ENCODE results near the gene USF1. TPM values are rescaled to one million over a fixed set of nuclear protein-coding genes. Genes with fewer than 3 reads are reported as not detected.

The USF1 gene
- total and polyA plus RNA-seq, 9 of the 15 experiments (the other 6 are each of a cell fraction or from before 2014, with no cell fraction given): 7.4 to 60.2 (median 54.2) TPM

DNA sequence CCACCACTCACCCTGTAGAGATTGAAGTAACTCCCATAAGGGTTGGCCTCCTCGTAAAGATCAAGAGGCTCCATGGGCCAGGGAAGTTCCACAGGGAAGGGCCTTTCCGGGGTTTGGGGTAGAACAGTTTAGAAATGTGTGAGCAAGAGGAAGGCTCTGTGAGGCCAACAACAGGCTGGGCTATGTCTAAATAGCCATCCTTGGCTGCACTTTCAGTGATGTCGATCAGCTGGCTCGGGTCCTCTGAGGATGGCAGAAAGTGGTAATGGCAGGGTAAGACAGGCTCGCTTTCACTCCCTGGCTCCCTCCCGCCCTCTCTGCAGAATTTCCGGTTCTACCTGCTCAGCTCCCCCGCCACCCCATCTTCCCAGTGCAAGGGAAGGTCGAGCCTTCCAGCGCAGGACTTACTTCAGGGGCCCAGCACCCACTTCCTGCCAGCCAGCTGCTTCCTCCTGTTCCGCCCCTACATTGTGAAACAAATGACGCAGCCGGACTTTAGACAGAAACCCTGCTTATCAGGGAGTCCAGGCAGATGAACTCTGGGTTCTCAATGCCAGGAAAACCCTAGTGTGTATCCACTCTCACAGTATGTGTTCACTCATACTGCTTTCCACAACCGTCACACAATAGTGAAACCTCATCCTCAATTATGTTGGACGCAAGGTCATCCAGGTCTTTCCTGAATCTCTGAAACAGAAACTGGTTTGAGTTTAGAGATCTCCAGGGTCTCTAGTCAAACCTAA lies 32.1 kb downstream of the USF1 start (continued):
- peak; percentile 47; the same call in 1 of the 2 replicates for TF ChIP-seq ZNF584 (CRISPR knock-in tag; IDR thresholded peaks at IDR 0.05; ENCODE audit: low read depth)
- TF ChIP-seq CC2D1A (IDR thresholded peaks at IDR 0.05): peak; percentile 65; the same call in 1 of the 2 replicates
- TF ChIP-seq, protein P1, sequence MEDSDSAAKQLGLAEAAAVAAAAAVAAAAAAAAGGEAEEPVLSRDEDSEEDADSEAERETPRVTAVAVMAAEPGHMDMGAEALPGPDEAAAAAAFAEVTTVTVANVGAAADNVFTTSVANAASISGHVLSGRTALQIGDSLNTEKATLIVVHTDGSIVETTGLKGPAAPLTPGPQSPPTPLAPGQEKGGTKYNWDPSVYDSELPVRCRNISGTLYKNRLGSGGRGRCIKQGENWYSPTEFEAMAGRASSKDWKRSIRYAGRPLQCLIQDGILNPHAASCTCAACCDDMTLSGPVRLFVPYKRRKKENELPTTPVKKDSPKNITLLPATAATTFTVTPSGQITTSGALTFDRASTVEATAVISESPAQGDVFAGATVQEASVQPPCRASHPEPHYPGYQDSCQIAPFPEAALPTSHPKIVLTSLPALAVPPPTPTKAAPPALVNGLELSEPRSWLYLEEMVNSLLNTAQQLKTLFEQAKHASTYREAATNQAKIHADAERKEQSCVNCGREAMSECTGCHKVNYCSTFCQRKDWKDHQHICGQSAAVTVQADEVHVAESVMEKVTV (CRISPR knock-in tag; IDR thresholded peaks at IDR 0.05): 0 out of 2 replicates have a peak, but pooled peaks have one; percentile 6
- TF ChIP-seq ZKSCAN3 (CRISPR knock-in tag; IDR thresholded peaks at IDR 0.05): no peak
- peak; percentile 86 for TF ChIP-seq KLF16 (IDR thresholded peaks at IDR 0.05)
- no peak for TF ChIP-seq SIX5 (IDR thresholded peaks at IDR 0.05; ENCODE audit: borderline replicate concordance in 1 of 2, insufficient read depth in 1 of 2, low read depth in 1 of 2, low read length in 2 of 2)
- peak; percentile 97 for TF ChIP-seq MYNN (IDR thresholded peaks at IDR 0.05)
- no peak for TF ChIP-seq MYNN (CRISPR knock-in tag; IDR thresholded peaks at IDR 0.05)
- TF ChIP-seq, protein P2, sequence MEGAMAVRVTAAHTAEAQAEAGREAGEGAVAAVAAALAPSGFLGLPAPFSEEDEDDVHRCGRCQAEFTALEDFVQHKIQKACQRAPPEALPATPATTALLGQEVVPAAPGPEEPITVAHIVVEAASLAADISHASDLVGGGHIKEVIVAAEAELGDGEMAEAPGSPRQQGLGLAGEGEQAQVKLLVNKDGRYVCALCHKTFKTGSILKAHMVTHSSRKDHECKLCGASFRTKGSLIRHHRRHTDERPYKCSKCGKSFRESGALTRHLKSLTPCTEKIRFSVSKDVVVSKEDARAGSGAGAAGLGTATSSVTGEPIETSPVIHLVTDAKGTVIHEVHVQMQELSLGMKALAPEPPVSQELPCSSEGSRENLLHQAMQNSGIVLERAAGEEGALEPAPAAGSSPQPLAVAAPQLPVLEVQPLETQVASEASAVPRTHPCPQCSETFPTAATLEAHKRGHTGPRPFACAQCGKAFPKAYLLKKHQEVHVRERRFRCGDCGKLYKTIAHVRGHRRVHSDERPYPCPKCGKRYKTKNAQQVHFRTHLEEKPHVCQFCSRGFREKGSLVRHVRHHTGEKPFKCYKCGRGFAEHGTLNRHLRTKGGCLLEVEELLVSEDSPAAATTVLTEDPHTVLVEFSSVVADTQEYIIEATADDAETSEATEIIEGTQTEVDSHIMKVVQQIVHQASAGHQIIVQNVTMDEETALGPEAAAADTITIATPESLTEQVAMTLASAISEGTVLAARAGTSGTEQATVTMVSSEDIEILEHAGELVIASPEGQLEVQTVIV (CRISPR knock-in tag; IDR thresholded peaks at IDR 0.05; ENCODE audit: borderline replicate concordance): no peak
- TF ChIP-seq KLF6 (CRISPR knock-in tag; IDR thresholded peaks at IDR 0.05; ENCODE audit: borderline replicate concordance): no peak
- no peak for TF ChIP-seq ZNF232 (CRISPR knock-in tag; IDR thresholded peaks at IDR 0.05)
- no peak for TF ChIP-seq TGIF2 (CRISPR knock-in tag; IDR thresholded peaks at IDR 0.05)
- no peak for TF ChIP-seq SMAD3 (CRISPR knock-in tag; conservative IDR thresholded peaks at IDR 0.05)
- TF ChIP-seq, protein P3, sequence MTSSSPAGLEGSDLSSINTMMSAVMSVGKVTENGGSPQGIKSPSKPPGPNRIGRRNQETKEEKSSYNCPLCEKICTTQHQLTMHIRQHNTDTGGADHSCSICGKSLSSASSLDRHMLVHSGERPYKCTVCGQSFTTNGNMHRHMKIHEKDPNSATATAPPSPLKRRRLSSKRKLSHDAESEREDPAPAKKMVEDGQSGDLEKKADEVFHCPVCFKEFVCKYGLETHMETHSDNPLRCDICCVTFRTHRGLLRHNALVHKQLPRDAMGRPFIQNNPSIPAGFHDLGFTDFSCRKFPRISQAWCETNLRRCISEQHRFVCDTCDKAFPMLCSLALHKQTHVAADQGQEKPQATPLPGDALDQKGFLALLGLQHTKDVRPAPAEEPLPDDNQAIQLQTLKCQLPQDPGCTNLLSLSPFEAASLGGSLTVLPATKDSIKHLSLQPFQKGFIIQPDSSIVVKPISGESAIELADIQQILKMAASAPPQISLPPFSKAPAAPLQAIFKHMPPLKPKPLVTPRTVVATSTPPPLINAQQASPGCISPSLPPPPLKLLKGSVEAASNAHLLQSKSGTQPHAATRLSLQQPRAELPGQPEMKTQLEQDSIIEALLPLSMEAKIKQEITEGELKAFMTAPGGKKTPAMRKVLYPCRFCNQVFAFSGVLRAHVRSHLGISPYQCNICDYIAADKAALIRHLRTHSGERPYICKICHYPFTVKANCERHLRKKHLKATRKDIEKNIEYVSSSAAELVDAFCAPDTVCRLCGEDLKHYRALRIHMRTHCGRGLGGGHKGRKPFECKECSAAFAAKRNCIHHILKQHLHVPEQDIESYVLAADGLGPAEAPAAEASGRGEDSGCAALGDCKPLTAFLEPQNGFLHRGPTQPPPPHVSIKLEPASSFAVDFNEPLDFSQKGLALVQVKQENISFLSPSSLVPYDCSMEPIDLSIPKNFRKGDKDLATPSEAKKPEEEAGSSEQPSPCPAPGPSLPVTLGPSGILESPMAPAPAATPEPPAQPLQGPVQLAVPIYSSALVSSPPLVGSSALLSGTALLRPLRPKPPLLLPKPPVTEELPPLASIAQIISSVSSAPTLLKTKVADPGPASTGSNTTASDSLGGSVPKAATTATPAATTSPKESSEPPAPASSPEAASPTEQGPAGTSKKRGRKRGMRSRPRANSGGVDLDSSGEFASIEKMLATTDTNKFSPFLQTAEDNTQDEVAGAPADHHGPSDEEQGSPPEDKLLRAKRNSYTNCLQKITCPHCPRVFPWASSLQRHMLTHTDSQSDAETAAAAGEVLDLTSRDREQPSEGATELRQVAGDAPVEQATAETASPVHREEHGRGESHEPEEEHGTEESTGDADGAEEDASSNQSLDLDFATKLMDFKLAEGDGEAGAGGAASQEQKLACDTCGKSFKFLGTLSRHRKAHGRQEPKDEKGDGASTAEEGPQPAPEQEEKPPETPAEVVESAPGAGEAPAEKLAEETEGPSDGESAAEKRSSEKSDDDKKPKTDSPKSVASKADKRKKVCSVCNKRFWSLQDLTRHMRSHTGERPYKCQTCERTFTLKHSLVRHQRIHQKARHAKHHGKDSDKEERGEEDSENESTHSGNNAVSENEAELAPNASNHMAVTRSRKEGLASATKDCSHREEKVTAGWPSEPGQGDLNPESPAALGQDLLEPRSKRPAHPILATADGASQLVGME (CRISPR knock-in tag; IDR thresholded peaks at IDR 0.05): 0 out of 2 replicates have a peak, but pooled peaks have one; percentile 44
- TF ChIP-seq, protein P4, sequence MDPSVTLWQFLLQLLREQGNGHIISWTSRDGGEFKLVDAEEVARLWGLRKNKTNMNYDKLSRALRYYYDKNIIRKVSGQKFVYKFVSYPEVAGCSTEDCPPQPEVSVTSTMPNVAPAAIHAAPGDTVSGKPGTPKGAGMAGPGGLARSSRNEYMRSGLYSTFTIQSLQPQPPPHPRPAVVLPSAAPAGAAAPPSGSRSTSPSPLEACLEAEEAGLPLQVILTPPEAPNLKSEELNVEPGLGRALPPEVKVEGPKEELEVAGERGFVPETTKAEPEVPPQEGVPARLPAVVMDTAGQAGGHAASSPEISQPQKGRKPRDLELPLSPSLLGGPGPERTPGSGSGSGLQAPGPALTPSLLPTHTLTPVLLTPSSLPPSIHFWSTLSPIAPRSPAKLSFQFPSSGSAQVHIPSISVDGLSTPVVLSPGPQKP (CRISPR knock-in tag; IDR thresholded peaks at IDR 0.05): no peak
- no peak for TF ChIP-seq BRF1 (IDR thresholded peaks at IDR 0.05; ENCODE audit: borderline replicate concordance, extremely low read depth, insufficient read length)
